Loucy (cell line): ENCODE results near the gene SFTA2.

Source experiments
- H2AFZ ChIP-seq: fragments of 200-600 bp; sonication (generic); 2 replicates; pipeline ENCODE4 v1.6.0; 2016; ENCODE audit warnings: antibody characterized with exemption, mild to moderate bottlenecking, low read length, moderate library complexity
- H3F3A ChIP-seq: fragments of 200-600 bp; 2 replicates; pipeline ENCODE4 v1.6.0; 2016; ENCODE audit warnings: antibody characterized with exemption, low read depth, mild to moderate bottlenecking
- H3K27me3 ChIP-seq: fragments of 200-600 bp; sonication (generic); 2 replicates; pipeline ENCODE4 v1.6.1; 2014; ENCODE audit warnings: low read length, mild to moderate bottlenecking; ENCODE audit not compliant: insufficient read depth, poor library complexity, severe bottlenecking
- H3K36me3 ChIP-seq: fragments of 200-600 bp; sonication (generic); 2 replicates; pipeline ENCODE4 v1.6.1; 2016; ENCODE audit warnings: low read length; ENCODE audit not compliant: insufficient read depth
- H3K4me1 ChIP-seq: fragments of 200-600 bp; sonication (generic); 2 replicates; pipeline ENCODE4 v1.5.1; 2014; ENCODE audit warnings: low read length, mild to moderate bottlenecking; ENCODE audit not compliant: insufficient read depth, poor library complexity, severe bottlenecking
- H3K4me2 ChIP-seq: fragments of 200-600 bp; sonication (generic); 2 replicates; pipeline ENCODE4 v1.6.0; 2014; ENCODE audit warnings: antibody characterized with exemption, low read length, low read depth, mild to moderate bottlenecking; ENCODE audit not compliant: poor library complexity, severe bottlenecking
- H3K4me3 ChIP-seq: fragments of 200-600 bp; sonication (generic); 2 replicates; pipeline ENCODE4 v1.5.1; 2014; ENCODE audit warnings: low read length, mild to moderate bottlenecking, mixed read lengths; ENCODE audit not compliant: poor library complexity, severe bottlenecking
- H3K79me2 ChIP-seq: fragments of 200-600 bp; sonication (generic); 2 replicates; pipeline ENCODE4 v1.6.1; 2014; ENCODE audit warnings: low read length; ENCODE audit not compliant: insufficient read depth
- H3K9ac ChIP-seq: fragments of 200-600 bp; sonication (generic); 2 replicates; pipeline ENCODE4 v1.6.0; 2014; ENCODE audit warnings: mild to moderate bottlenecking, low read depth, low read length, moderate library complexity; ENCODE audit not compliant: poor library complexity, severe bottlenecking
- H3K9me2 ChIP-seq: fragments of 200-600 bp; sonication (generic); replicated peaks from 2 replicates; pipeline ENCODE4 v1.6.1; 2016; ENCODE audit warnings: low read depth, low read length, mixed read lengths
- H3K9me3 ChIP-seq: fragments of 200-600 bp; sonication (generic); 2 replicates; pipeline ENCODE4 v1.6.1; 2014; ENCODE audit warnings: mild to moderate bottlenecking, antibody characterized with exemption, low read length, low read depth; ENCODE audit not compliant: insufficient read depth
- H4K20me1 ChIP-seq: fragments of 200-600 bp; sonication (generic); 2 replicates; pipeline ENCODE4 v1.6.0; 2014; ENCODE audit warnings: antibody characterized with exemption, low read length, mild to moderate bottlenecking; ENCODE audit not compliant: insufficient read depth, poor library complexity, severe bottlenecking
- CTCF ChIP-seq: fragments of 200-600 bp; sonication (generic); conservative IDR thresholded peaks from 2 replicates; pipeline ENCODE4 v1.5.1; 2014; ENCODE audit warnings: mild to moderate bottlenecking, antibody characterized with exemption, low read length
- EZH2phosphoT487 ChIP-seq: fragments of 200-600 bp; IDR thresholded peaks from 2 replicates; pipeline ENCODE4 v1.6.1; 2018; ENCODE audit warnings: antibody characterized with exemption, mild to moderate bottlenecking, moderate library complexity, borderline replicate concordance

The SFTA2 gene

DNA sequence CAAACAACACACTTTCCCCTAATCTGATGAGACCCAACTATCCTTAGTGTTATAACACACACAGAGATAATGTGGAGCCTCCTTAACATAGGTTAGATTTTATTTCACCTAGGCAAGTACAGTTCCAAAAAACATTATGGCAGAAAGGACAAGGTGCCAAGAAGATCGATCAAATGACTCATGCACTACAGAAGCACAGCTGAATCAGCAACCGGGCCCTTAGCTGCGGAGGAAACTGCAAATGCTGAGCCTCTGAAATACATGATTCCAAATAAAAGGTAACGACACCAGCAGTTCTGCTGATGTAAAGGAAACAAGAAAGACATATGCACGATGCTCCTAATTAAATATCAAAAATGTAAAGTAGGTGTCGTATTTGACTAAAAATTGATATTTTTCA, 31.7 kb upstream of the SFTA2 start:
- Histone ChIP-seq H3K9ac (no peak overlapping the region), H3K9me2 (no peaks in the 10 kb centered on the region), H3K36me3 (no peaks in the 10 kb centered on the region), H3F3A (no peaks in the 10 kb centered on the region), H3K4me3 (no peak overlapping the region), H3K4me1 (peaks cover 7% of the 10 kb centered on the region), H3K9me3 (no peaks in the 10 kb centered on the region), H3K79me2 (no peaks in the 10 kb centered on the region), H4K20me1 (no peaks in the 10 kb centered on the region), H3K27me3 (peaks cover 8% of the 10 kb centered on the region), H2AFZ (no peak overlapping the region), H3K4me2 (no peak overlapping the region)
- TF ChIP-seq CTCF (no peak), EZH2phosphoT487 (no peak)

DNA sequence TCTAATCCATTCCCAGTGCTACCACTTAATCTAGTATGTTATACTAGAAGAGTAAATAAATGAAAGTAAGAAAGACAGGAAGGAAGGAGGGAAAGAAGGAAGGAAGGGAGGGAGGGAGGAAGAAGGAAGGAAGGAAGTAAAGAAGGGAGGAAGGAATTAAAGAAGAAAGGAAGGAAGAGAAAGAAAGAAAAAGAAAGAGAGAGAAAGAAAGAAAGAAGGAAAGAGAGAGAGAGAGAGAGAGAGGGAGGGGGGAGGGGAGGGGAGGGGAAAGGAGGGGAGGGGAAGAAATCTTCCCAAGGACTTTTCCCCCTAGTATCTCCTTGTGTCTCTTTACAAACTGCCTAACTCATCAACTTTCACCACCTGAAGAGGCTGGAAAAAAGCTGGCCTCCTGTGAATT, 30.7 kb upstream of the SFTA2 start:
- Histone ChIP-seq H4K20me1 (no peaks in the 10 kb centered on the region), H3K9ac (no peak overlapping the region), H3K27me3 (peaks cover 10% of the 10 kb centered on the region), H3K4me1 (peaks cover 7% of the 10 kb centered on the region), H3K9me3 (no peaks in the 10 kb centered on the region), H3K4me3 (no peak overlapping the region), H3F3A (no peaks in the 10 kb centered on the region), H3K79me2 (no peaks in the 10 kb centered on the region), H2AFZ (no peak overlapping the region), H3K9me2 (no peaks in the 10 kb centered on the region), H3K4me2 (no peak overlapping the region), H3K36me3 (no peaks in the 10 kb centered on the region)
- TF ChIP-seq EZH2phosphoT487 (no peak), CTCF (no peak)

DNA sequence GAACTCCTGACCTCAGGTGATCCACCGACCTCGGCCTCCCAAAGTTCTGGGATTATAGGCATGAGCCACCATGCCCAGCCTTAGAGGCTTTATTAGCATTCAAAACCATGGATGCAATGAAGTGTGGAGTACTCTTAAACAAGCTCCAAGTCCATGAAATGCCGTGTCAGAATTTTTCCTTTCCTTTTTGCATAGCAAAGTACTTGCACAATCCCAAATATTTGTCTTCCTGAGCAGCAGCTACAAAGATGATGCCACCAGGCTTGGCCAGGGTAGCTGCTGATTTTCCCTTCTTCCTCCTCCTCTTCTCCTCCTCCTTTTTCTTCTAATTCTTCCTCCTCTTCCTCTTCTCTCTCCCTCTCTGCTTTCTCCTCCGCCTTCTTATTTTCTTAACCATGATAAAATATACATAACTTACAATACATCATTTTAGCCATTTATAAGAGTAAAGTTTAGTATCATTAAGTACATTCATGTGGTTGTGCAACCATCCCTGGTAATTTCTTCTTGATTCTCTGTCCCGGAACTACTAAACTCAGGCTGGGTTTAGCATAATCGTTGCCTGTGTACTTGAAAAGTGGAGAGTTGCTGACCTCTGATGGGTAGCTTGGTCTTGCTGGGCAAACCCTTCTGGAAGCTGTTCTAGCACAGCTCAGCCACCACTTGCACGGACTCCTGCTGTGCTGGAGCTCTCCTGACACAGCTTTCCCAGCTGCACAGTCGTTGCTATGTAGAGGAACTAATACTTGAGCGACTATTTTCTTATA, 29.1 kb upstream of the SFTA2 start:
- H3K27me3 ChIP-seq, result peaks cover 24% of the 10 kb centered on the region
- no peak overlapping the region for H3K9ac ChIP-seq
- no peaks in the 10 kb centered on the region for H4K20me1 ChIP-seq
- no peak overlapping the region for H3K4me2 ChIP-seq
- no peaks in the 10 kb centered on the region for H3K36me3 ChIP-seq
- H3K9me2 ChIP-seq, result no peaks in the 10 kb centered on the region
- no peak overlapping the region for H3K4me3 ChIP-seq
- no peaks in the 10 kb centered on the region for H3F3A ChIP-seq
- H3K9me3 ChIP-seq, result no peaks in the 10 kb centered on the region
- peaks cover 9% of the 10 kb centered on the region for H3K4me1 ChIP-seq
- TF ChIP-seq EZH2phosphoT487 (no peak), CTCF (no peak)
- no peak overlapping the region for H2AFZ ChIP-seq
- no peaks in the 10 kb centered on the region for H3K79me2 ChIP-seq
